ENCODE data around the gene HSPB6. TPM values are rescaled to one million over a fixed set of nuclear protein-coding genes. Genes with fewer than 3 reads are reported as not detected.

HSPB6 gene
- total RNA-seq, 1 experiment from 2014 or later = 0.87 TPM

GRCh38 chr19:35732540-35733179, 24.2 kb downstream of the HSPB6 start:
- BruUV-seq (replicated peaks) = no TSS peak
- TF ChIP-seq SIN3A (IDR thresholded peaks at IDR 0.05; ENCODE audit: borderline replicate concordance, insufficient read depth, low read depth, low read length) = no peak
- POLR2A ChIA-PET = no interaction called here

GRCh38 chr19:35731779-35732405, 24.9 kb downstream of the HSPB6 start:
- BruUV-seq (replicated peaks) = no TSS peak
- ATAC-seq (no peak), DNase-seq (ENCODE audit: low read depth, low spot score) (no peak)
- Histone ChIP-seq H3K9me3 (ENCODE audit: control insufficient read depth, insufficient read depth, low read depth, low read length) (no peaks in the 10 kb centered on the region), H3K4me3 (ENCODE audit: low read depth in 2 of 2, low read length in 2 of 2) (no peak overlapping the region), H3K27me3 (ENCODE audit: control insufficient read depth, insufficient read depth, low read length) (no peaks in the 10 kb centered on the region), H3K4me1 (ENCODE audit: control insufficient read depth, insufficient read depth, low read length) (no peaks in the 10 kb centered on the region), H3K27ac (ENCODE audit: low read length) (no peak overlapping the region), H3K36me3 (ENCODE audit: control insufficient read depth, insufficient read depth, low read length) (peaks cover 11% of the 10 kb centered on the region)
- ChIA-PET POLR2A (no interaction called here), CTCF (no interaction called here)
- in situ Hi-C loops (cut with HindIII; ENCODE audit: low pct_unique_long_range_greater_than_20kb, low sequenced_read_pairs) (no loop called here), intact Hi-C loops (cut with micrococcal nuclease; ENCODE audit: unreplicated experiment) (no loop called here)
- TF ChIP-seq POLR2AphosphoS5 (IDR thresholded peaks at IDR 0.05; ENCODE audit: low read depth, low read length) (no peak), REST (IDR thresholded peaks at IDR 0.05; ENCODE audit: insufficient read depth in 1 of 2, low read depth in 2 of 2, low read length in 1 of 2) (no peak), TCF7L2 (IDR thresholded peaks at IDR 0.05; ENCODE audit: low read depth, low read length) (no peak), CTCF (IDR thresholded peaks at IDR 0.05) (no peak)

More at GRCh38 chr19:35732540-35733179, 24.2 kb downstream of the HSPB6 start:
- Histone ChIP-seq H3K9me3 (ENCODE audit: control insufficient read depth, insufficient read depth, low read depth, low read length) (no peaks in the 10 kb centered on the region), H3K27me3 (ENCODE audit: control insufficient read depth, insufficient read depth, low read length) (no peaks in the 10 kb centered on the region), H3K27ac (ENCODE audit: low read length) (no peak overlapping the region), H3K4me1 (ENCODE audit: control insufficient read depth, insufficient read depth, low read length) (no peaks in the 10 kb centered on the region), H3K4me3 (ENCODE audit: low read depth in 2 of 2, low read length in 2 of 2) (no peak overlapping the region), H3K36me3 (ENCODE audit: control insufficient read depth, insufficient read depth, low read length) (peaks cover 11% of the 10 kb centered on the region)
- intact Hi-C loops (cut with micrococcal nuclease; ENCODE audit: unreplicated experiment) (no loop called here), in situ Hi-C loops (cut with HindIII; ENCODE audit: low pct_unique_long_range_greater_than_20kb, low sequenced_read_pairs) (no loop called here)
- ATAC-seq (no peak), DNase-seq (ENCODE audit: low read depth, low spot score) (no peak)
- CTCF ChIA-PET = interaction anchor here (0.6 kb wide), 1 partner anchor 321 kb away, joined by 4 read pairs; no protein-coding TSS in a partner anchor

- no peak for DNase-seq (ENCODE audit: low read depth, low spot score)
- Histone ChIP-seq H3K36me3 (ENCODE audit: control insufficient read depth, insufficient read depth, low read length) (peaks cover 11% of the 10 kb centered on the region), H3K27ac (ENCODE audit: low read length) (no peak overlapping the region), H3K27me3 (ENCODE audit: control insufficient read depth, insufficient read depth, low read length) (no peaks in the 10 kb centered on the region), H3K9me3 (ENCODE audit: control insufficient read depth, insufficient read depth, low read depth, low read length) (no peaks in the 10 kb centered on the region), H3K4me1 (ENCODE audit: control insufficient read depth, insufficient read depth, low read length) (no peaks in the 10 kb centered on the region), H3K4me3 (ENCODE audit: low read depth in 2 of 2, low read length in 2 of 2) (no peak overlapping the region)
- in situ Hi-C loops (cut with HindIII; ENCODE audit: low pct_unique_long_range_greater_than_20kb, low sequenced_read_pairs) = no loop called here
- ATAC-seq = no peak; the same call in 1 of the 2 replicates
- BruUV-seq (replicated peaks) = TSS peak; percentile 18
- intact Hi-C loops (cut with micrococcal nuclease; ENCODE audit: unreplicated experiment) = no loop called here
- TF ChIP-seq POLR2AphosphoS5 (IDR thresholded peaks at IDR 0.05; ENCODE audit: low read depth, low read length) = no peak
- TF ChIP-seq CTCF (IDR thresholded peaks at IDR 0.05) = no peak
- TF ChIP-seq SIN3A (IDR thresholded peaks at IDR 0.05; ENCODE audit: borderline replicate concordance, insufficient read depth, low read depth, low read length) = no peak
- no peak for TF ChIP-seq REST (IDR thresholded peaks at IDR 0.05; ENCODE audit: insufficient read depth in 1 of 2, low read depth in 2 of 2, low read length in 1 of 2)
- TF ChIP-seq TCF7L2 (IDR thresholded peaks at IDR 0.05; ENCODE audit: low read depth, low read length) = no peak
- ChIA-PET CTCF (no interaction called here), POLR2A (interaction anchor here (0.5 kb wide), 1 partner anchor 271 kb away, joined by 3 read pairs; no protein-coding TSS in a partner anchor)
These were observed 25.5 kb downstream of the HSPB6 start for GRCh38 chr19:35731353-35731752.
